ENCODE measurements around the gene FGF18.

Gene FGF18

GRCh38 chr5:171485668-171486067 lies 66.2 kb downstream of the FGF18 start:
- DNase-seq (ENCODE audit: low read depth), result no peak
- H3K4me3 ChIP-seq (ENCODE audit: low read depth, low read length), result no peak overlapping the region
- no peak for TF ChIP-seq CTCF (IDR thresholded peaks at IDR 0.05; ENCODE audit: insufficient read depth, low read depth, low read length, missing control alignments)

DNA sequence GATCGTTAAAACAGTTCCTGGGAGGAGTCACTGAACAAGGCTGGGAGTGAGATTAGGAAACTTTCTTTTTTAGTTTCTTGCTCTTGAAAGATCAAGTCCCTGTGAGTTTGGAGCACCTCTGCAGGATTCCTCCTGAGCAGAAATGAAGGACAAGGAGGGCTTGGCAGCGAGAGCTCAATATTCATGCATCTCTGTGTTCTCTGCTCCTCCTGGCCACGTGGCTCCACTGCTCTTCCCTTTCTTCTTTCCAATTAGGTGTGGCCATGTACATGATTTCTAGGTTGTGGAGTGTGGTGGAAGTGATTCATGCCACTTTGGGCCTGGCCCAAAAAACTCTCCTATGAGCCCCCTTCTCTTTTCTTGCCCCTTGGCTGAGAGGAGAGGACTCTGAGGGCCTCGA lies 67.2 kb downstream of the FGF18 start:
- TF ChIP-seq CTCF (IDR thresholded peaks at IDR 0.05; ENCODE audit: insufficient read depth, low read depth, low read length, missing control alignments), result no peak
- no peak for DNase-seq (ENCODE audit: low read depth)

GRCh38 chr5:171488876-171489275 lies 69.4 kb downstream of the FGF18 start:
- no peak for DNase-seq (ENCODE audit: low read depth)
- no peak for TF ChIP-seq CTCF (IDR thresholded peaks at IDR 0.05; ENCODE audit: insufficient read depth, low read depth, low read length, missing control alignments)
- H3K4me3 ChIP-seq (ENCODE audit: low read depth, low read length), result no peak overlapping the region

More for the DNA sequence above, 67.2 kb downstream of the FGF18 start:
- no peak overlapping the region for H3K4me3 ChIP-seq (ENCODE audit: low read depth, low read length)

GRCh38 chr5:171492781-171493180 lies 73.3 kb downstream of the FGF18 start:
- TF ChIP-seq CTCF (IDR thresholded peaks at IDR 0.05; ENCODE audit: insufficient read depth, low read depth, low read length, missing control alignments), result no peak
- no peak for DNase-seq (ENCODE audit: low read depth)
- no peak overlapping the region for H3K4me3 ChIP-seq (ENCODE audit: low read depth, low read length)

GRCh38 chr5:171493646-171494393 lies 74.4 kb downstream of the FGF18 start:
- no peak for TF ChIP-seq CTCF (IDR thresholded peaks at IDR 0.05; ENCODE audit: insufficient read depth, low read depth, low read length, missing control alignments)
- no peak overlapping the region for H3K4me3 ChIP-seq (ENCODE audit: low read depth, low read length)
- no peak for DNase-seq (ENCODE audit: low read depth)

DNA sequence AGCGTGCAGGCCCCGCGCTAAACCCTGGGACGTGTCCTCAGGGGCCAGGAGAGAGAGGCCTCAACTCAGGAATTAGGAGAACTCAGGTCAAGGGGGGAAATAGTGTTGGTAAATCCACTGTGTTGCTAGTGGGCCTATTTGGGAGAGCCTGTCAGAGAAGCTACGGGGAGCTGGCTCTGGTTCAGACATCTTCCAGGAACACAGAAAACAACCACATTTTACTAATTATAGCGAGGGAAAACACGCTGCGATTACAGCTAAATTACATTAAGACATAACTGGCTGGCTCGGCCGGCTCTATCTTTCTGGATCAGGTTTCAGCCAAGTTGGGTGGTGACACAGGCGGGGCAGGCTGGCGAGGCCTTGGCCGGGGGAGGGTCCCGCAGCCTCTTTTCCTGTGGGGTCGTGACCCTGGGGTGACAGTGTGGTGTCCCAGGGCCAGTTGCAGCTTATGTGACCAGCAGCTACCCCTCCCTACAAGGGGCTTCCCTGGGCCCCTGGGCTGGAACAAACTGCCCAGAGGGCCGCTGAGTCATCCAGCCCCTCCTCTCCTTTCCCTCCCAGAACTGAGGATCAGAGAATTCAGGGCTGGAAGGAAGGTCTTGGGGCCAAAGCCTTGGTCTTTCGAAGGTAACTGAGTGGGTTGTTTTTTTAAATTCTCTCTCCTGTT lies 75.1 kb downstream of the FGF18 start:
- no peak for DNase-seq (ENCODE audit: low read depth)
- no peak overlapping the region for H3K4me3 ChIP-seq (ENCODE audit: low read depth, low read length)
- TF ChIP-seq CTCF (IDR thresholded peaks at IDR 0.05; ENCODE audit: insufficient read depth, low read depth, low read length, missing control alignments), result no peak

Data from GM12865 (cell line).